ENCODE measurements around the gene SLC35A3.

GRCh38 chr1:99968214-99968613 is 1.6 kb upstream of the SLC35A3 start:
- TF ChIP-seq POLR2AphosphoS5 (IDR thresholded peaks at IDR 0.05) (no peak), POLR2A (IDR thresholded peaks at IDR 0.05) (no peak)
- TF ChIP-seq, protein P1, sequence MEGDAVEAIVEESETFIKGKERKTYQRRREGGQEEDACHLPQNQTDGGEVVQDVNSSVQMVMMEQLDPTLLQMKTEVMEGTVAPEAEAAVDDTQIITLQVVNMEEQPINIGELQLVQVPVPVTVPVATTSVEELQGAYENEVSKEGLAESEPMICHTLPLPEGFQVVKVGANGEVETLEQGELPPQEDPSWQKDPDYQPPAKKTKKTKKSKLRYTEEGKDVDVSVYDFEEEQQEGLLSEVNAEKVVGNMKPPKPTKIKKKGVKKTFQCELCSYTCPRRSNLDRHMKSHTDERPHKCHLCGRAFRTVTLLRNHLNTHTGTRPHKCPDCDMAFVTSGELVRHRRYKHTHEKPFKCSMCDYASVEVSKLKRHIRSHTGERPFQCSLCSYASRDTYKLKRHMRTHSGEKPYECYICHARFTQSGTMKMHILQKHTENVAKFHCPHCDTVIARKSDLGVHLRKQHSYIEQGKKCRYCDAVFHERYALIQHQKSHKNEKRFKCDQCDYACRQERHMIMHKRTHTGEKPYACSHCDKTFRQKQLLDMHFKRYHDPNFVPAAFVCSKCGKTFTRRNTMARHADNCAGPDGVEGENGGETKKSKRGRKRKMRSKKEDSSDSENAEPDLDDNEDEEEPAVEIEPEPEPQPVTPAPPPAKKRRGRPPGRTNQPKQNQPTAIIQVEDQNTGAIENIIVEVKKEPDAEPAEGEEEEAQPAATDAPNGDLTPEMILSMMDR (IDR thresholded peaks at IDR 0.05 in 8 of 11, conservative IDR thresholded peaks at IDR 0.05 in 3 of 11) = no peak
